SK-N-MC (cell line): ENCODE results near the gene GRXCR1.

ENCODE experiments used
- EZH2 ChIP-seq: fragments of 200-600 bp; sonication (generic); IDR thresholded peaks from one replicate; pipeline ENCODE4 v1.6.1; 2017; ENCODE audit warnings: antibody characterized with exemption
- POLR2AphosphoS5 ChIP-seq: IDR thresholded peaks from 2 replicates; pipeline ENCODE4 v1.6.1; 2012; ENCODE audit warnings: mild to moderate bottlenecking, low read depth, low read length, borderline replicate concordance

GRCh38 chr4:42895452-42895851 lies 2.9 kb downstream of the GRXCR1 start:
- no peak for TF ChIP-seq EZH2
- TF ChIP-seq POLR2AphosphoS5, result no peak
